OCI-LY7 (cell line): ENCODE measurements around the gene TPRN. TPM values are rescaled to one million over a fixed set of nuclear protein-coding genes. Genes with fewer than 3 reads are reported as not detected.
A peak's percentile ranks its signal among the peaks of the same experiment; 100 is the strongest.

Source experiments
- BruUV-seq: library from RNA; stranded (reverse); fragments of 400-500 nt; replicated peaks from 2 replicates; lab custom pipeline; 2021; lab: Mats Ljungman, UMichigan
- CTCF ChIA-PET: fragments of 300-600 bp; sonication (Branson Sonifier 250); formaldehyde crosslinking; loops from one replicate; lab custom pipeline; 2022; ENCODE audit warnings: antibody characterized with exemption; ENCODE audit not compliant: unreplicated experiment; lab: Charles Lee
- POLR2A ChIA-PET: fragments of 300-600 bp; sonication (Branson Sonifier 250); formaldehyde crosslinking; loops from one replicate; lab custom pipeline; 2022; ENCODE audit warnings: antibody characterized with exemption; lab: Charles Lee
- DNase-seq: peaks from one replicate; pipeline ENCODE4 v3.0.0-alpha.2; 2015; ENCODE audit warnings: low spot score
- H2AFZ ChIP-seq: fragments of 200-600 bp; sonication (generic), shearing (Covaris generic); 2 replicates; pipeline ENCODE4 v1.6.1; 2014; ENCODE audit warnings: mild to moderate bottlenecking, antibody characterized with exemption, low read length, moderate library complexity
- H3K27ac ChIP-seq: fragments of 200-600 bp; sonication (generic); 2 replicates; pipeline ENCODE4 v1.5.1; 2014; ENCODE audit warnings: mixed run types, low read depth, mild to moderate bottlenecking, moderate library complexity, low read length, inconsistent platforms; ENCODE audit not compliant: poor library complexity, severe bottlenecking
- H3K36me3 ChIP-seq: fragments of 200-600 bp; sonication (generic); 2 replicates; pipeline ENCODE4 v1.6.1; 2014; ENCODE audit warnings: mild to moderate bottlenecking, antibody characterized with exemption, low read length, moderate library complexity, mixed read lengths; ENCODE audit not compliant: insufficient read depth
- H3K4me1 ChIP-seq: fragments of 200-600 bp; sonication (generic); 2 replicates; pipeline ENCODE4 v1.5.1; 2014; ENCODE audit warnings: mild to moderate bottlenecking, low read length; ENCODE audit not compliant: insufficient read depth, poor library complexity, severe bottlenecking
- H3K4me2 ChIP-seq: fragments of 200-600 bp; sonication (generic); 2 replicates; pipeline ENCODE4 v1.6.1; 2014; ENCODE audit warnings: mild to moderate bottlenecking, low read length
- H3K4me3 ChIP-seq: fragments of 200-600 bp; sonication (generic); 2 replicates; pipeline ENCODE4 v1.5.1; 2014; ENCODE audit warnings: mild to moderate bottlenecking, low read depth, low read length; ENCODE audit not compliant: poor library complexity, severe bottlenecking
- H3K79me2 ChIP-seq: fragments of 200-600 bp; sonication (generic); 2 replicates; pipeline ENCODE4 v1.6.1; 2016; ENCODE audit warnings: low read depth, mild to moderate bottlenecking, low read length, moderate library complexity, mixed read lengths; ENCODE audit not compliant: insufficient read depth
- H3K9me2 ChIP-seq: fragments of 200-600 bp; sonication (generic); 2 replicates; pipeline ENCODE4 v1.6.1; 2016; ENCODE audit warnings: mild to moderate bottlenecking, low read length, mixed read lengths; ENCODE audit not compliant: insufficient read depth
- H3K9me3 ChIP-seq: fragments of 200-600 bp; sonication (generic); 2 replicates; pipeline ENCODE4 v1.6.1; 2014; ENCODE audit warnings: mild to moderate bottlenecking, mixed run types, low read length, mixed read lengths
- H4K20me1 ChIP-seq: fragments of 200-600 bp; sonication (generic); 2 replicates; pipeline ENCODE4 v1.6.1; 2014; ENCODE audit warnings: mild to moderate bottlenecking, antibody characterized with exemption, low read length, moderate library complexity, mixed read lengths; ENCODE audit not compliant: insufficient read depth
- EZH2phosphoT487 ChIP-seq: fragments of 200-600 bp; sonication (generic); IDR thresholded peaks from 2 replicates; pipeline ENCODE4 v1.6.1; 2018; ENCODE audit warnings: low read depth, borderline replicate concordance, mild to moderate bottlenecking, mixed run types, antibody characterized with exemption, low read length, moderate library complexity, mixed read lengths
- intact Hi-C: fragments of 100-400 bp; cut with micrococcal nuclease; formaldehyde crosslinking; loops from one replicate; pipeline ENCODE4 v1.10.0; 2022; ENCODE audit not compliant: unreplicated experiment
- total RNA-seq, 2 experiments: library from RNA; depleted of rRNA in 1 of 2; stranded (reverse); fragments of >200 nt in 1 of 2; shearing (Covaris generic) in 1 of 2; gene quantifications; 2 replicates each; pipeline ENCODE4 v1.2.3, GENCODE V29; 2014 to 2022
- TF ChIP-seq, protein P1 (sequence below): fragments of 200-600 bp; sonication (generic); conservative IDR thresholded peaks from 2 replicates; pipeline ENCODE4 v1.5.1; 2014; ENCODE audit warnings: mild to moderate bottlenecking, antibody characterized with exemption, low read length, moderate library complexity, mixed read lengths

The TPRN gene
- total RNA-seq, 2 experiments from 2014 or later = 9.0 to 15.9 TPM

GRCh38 chr9:137206602-137207001 is 6.1 kb upstream of the TPRN start:
- TF ChIP-seq, protein P1, sequence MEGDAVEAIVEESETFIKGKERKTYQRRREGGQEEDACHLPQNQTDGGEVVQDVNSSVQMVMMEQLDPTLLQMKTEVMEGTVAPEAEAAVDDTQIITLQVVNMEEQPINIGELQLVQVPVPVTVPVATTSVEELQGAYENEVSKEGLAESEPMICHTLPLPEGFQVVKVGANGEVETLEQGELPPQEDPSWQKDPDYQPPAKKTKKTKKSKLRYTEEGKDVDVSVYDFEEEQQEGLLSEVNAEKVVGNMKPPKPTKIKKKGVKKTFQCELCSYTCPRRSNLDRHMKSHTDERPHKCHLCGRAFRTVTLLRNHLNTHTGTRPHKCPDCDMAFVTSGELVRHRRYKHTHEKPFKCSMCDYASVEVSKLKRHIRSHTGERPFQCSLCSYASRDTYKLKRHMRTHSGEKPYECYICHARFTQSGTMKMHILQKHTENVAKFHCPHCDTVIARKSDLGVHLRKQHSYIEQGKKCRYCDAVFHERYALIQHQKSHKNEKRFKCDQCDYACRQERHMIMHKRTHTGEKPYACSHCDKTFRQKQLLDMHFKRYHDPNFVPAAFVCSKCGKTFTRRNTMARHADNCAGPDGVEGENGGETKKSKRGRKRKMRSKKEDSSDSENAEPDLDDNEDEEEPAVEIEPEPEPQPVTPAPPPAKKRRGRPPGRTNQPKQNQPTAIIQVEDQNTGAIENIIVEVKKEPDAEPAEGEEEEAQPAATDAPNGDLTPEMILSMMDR = no peak
- H3K27ac ChIP-seq = no peak overlapping the region
- no TSS peak for BruUV-seq
- H2AFZ ChIP-seq = no peak overlapping the region
- H3K4me2 ChIP-seq = peak overlapping the region; percentile 97
- peaks cover 38% of the 10 kb centered on the region for H3K36me3 ChIP-seq
- POLR2A ChIA-PET = no interaction called here
- H3K4me3 ChIP-seq = peak overlapping the region; percentile 92
- CTCF ChIA-PET = interaction anchor here (0.5 kb wide), 1 partner anchor 15 kb away, joined by 6 read pairs; no protein-coding TSS in a partner anchor
- peaks cover 14% of the 10 kb centered on the region; the same call in 1 of the 2 replicates for H4K20me1 ChIP-seq
- DNase-seq = no peak
- peaks cover 42% of the 10 kb centered on the region for H3K4me1 ChIP-seq
- H3K9me3 ChIP-seq = no peaks in the 10 kb centered on the region
- peaks cover 57% of the 10 kb centered on the region for H3K79me2 ChIP-seq
- H3K9me2 ChIP-seq = no peaks in the 10 kb centered on the region
- intact Hi-C loops = no loop called here

- ChIA-PET CTCF (no interaction called here), POLR2A (interaction anchor here (0.9 to 1.5 kb wide), 5 partner anchors 11 to 74 kb away, joined by 3 to 4 read pairs (median 4); partner anchors contain the start of gene RNF208)
- no TSS peak for BruUV-seq
- intact Hi-C loops = no loop called here
- H3K36me3 ChIP-seq = peaks cover 30% of the 10 kb centered on the region
- peaks cover 14% of the 10 kb centered on the region; the same call in 1 of the 2 replicates for H4K20me1 ChIP-seq
- H3K9me3 ChIP-seq = no peaks in the 10 kb centered on the region
- peak; percentile 91 for DNase-seq
- peak within 1 kb of the TSS; percentile 97 for H3K4me2 ChIP-seq
- H2AFZ ChIP-seq = peak within 1 kb of the TSS; percentile 47; the same call in 1 of the 2 replicates
- H3K4me1 ChIP-seq = peaks cover 44% of the 10 kb centered on the region
- peaks cover 62% of the 10 kb centered on the region for H3K79me2 ChIP-seq
- no peaks in the 10 kb centered on the region for H3K9me2 ChIP-seq
- no peak for TF ChIP-seq EZH2phosphoT487
- TF ChIP-seq, protein P1 = no peak
- H3K27ac ChIP-seq = peak within 1 kb of the TSS; percentile 57
- peak within 1 kb of the TSS; percentile 92 for H3K4me3 ChIP-seq
Measured at GRCh38 chr9:137205126-137206069, 4.9 kb upstream of the TPRN start, which contains the start of the genes NDOR1 and TMEM203. TSS of gene NDOR1 (plus strand) at chr9:137205700. CDS start at chr9:137205778, 78 bp downstream. TSS of gene TMEM203 (minus strand) at chr9:137205648. CDS start at chr9:137205414, 234 bp downstream.
